Epithelial cell of umbilical artery (primary cell): ENCODE data around the gene CENPM. TPM values are rescaled to one million over a fixed set of nuclear protein-coding genes. Genes with fewer than 3 reads are reported as not detected.

ENCODE experiments used
- total RNA-seq: library from RNA; depleted of rRNA; stranded (reverse); fragments of >200 nt; gene quantifications from 2 replicates; pipeline ENCODE4 v1.2.3, GENCODE V29; 2014

The CENPM gene
- total RNA-seq: 19.8 and 32.7 TPM in 2 replicates

GRCh38 chr22:41946629-41947423 is at the start of gene CENPM:
CENPM (minus strand) TSS chr22:41947152; CDS start chr22:41947076, 76 bp downstream.

GRCh38 chr22:41969110-41969646 is 22.2 kb upstream of the CENPM start, which contains the start of gene SEPTIN3:
SEPTIN3 (plus strand) TSS chr22:41969443; CDS start chr22:41971493, 2,050 bp downstream.

GRCh38 chr22:41951898-41952474 is 5.0 kb upstream of the CENPM start, which contains the start of gene SMIM45:
SMIM45 (plus strand) TSS chr22:41952150.

GRCh38 chr22:41915035-41915785 is 31.7 kb downstream of the CENPM start, which contains the start of gene SHISA8:
SHISA8 (minus strand) TSS chr22:41915074; CDS start chr22:41914667, 407 bp downstream.

Other genes with a start within 250 kb of the CENPM start
- 1.1 and 1.3 TPM in 2 replicates for gene MEI1, start 247.6 kb downstream of the CENPM start, total RNA-seq
- gene CCDC134, start 146.5 kb downstream of the CENPM start, total RNA-seq: 5.2 and 8.4 TPM in 2 replicates
- gene SREBF2, start 114.0 kb downstream of the CENPM start, total RNA-seq: 39.5 and 40.0 TPM in 2 replicates
- gene SHISA8, start 32.1 kb downstream of the CENPM start, total RNA-seq: not detected in 2 replicates
- 0.15 TPM in 1 of 2 replicates, not detected in the other for gene TNFRSF13C, start 20.3 kb downstream of the CENPM start, total RNA-seq
- 0.15 TPM in 1 of 2 replicates, not detected in the other for gene SEPTIN3, start 22.3 kb upstream of the CENPM start, total RNA-seq
- under 0.01 and 0.15 TPM in 2 replicates for gene WBP2NL, start 51.6 kb upstream of the CENPM start, total RNA-seq
- 37.4 and 49.1 TPM in 2 replicates for gene NAGA, start 123.7 kb upstream of the CENPM start, total RNA-seq
- 16.9 and 26.6 TPM in 2 replicates for gene PHETA2, start 127.1 kb upstream of the CENPM start, total RNA-seq
- 5.2 and 6.7 TPM in 2 replicates for gene SMDT1, start 132.5 kb upstream of the CENPM start, total RNA-seq
- gene NDUFA6, start 143.6 kb upstream of the CENPM start, total RNA-seq: 58.5 and 74.8 TPM in 2 replicates
- gene CYP2D6, start 183.7 kb upstream of the CENPM start, total RNA-seq: not detected in 2 replicates